Ectodermal cell (in vitro differentiated cells): ENCODE data around the gene VPS52. TPM values are rescaled to one million over a fixed set of nuclear protein-coding genes. Genes with fewer than 3 reads are reported as not detected.

Experiments used
- H3K27ac ChIP-seq: 2 replicates; pipeline ENCODE4 v1.7.0; 2013; ENCODE audit warnings: mild to moderate bottlenecking, low read depth, low read length; ENCODE audit not compliant: insufficient read depth, poor library complexity, severe bottlenecking
- H3K27me3 ChIP-seq: 2 replicates; pipeline ENCODE4 v1.7.0; 2013; ENCODE audit warnings: mild to moderate bottlenecking, low read length; ENCODE audit not compliant: insufficient read depth, control insufficient read depth, poor library complexity, severe bottlenecking
- H3K36me3 ChIP-seq: one replicate; pipeline ENCODE4 v1.7.0; 2013; ENCODE audit warnings: low read length; ENCODE audit not compliant: control insufficient read depth, insufficient read depth
- H3K4me1 ChIP-seq: one replicate; pipeline ENCODE4 v1.7.0; 2013; ENCODE audit warnings: low read length; ENCODE audit not compliant: control insufficient read depth, insufficient read depth
- H3K4me3 ChIP-seq: 2 replicates; pipeline ENCODE4 v1.7.0; 2013; ENCODE audit warnings: low read depth, low read length, control low read depth; ENCODE audit not compliant: insufficient read depth
- H3K9me3 ChIP-seq: 2 replicates; pipeline ENCODE4 v1.7.0; 2013; ENCODE audit warnings: mild to moderate bottlenecking, low read length, moderate library complexity; ENCODE audit not compliant: control insufficient read depth
- WGBS, 2 experiments: methylation state at CpG; one replicate each; pipeline ENCODE4 v1.1.7; 2013; ENCODE audit warnings: missing lambda C conversion rate in 2 of 2; 5-methylcytosine and 5-hydroxymethylcytosine counted together
- polyA plus RNA-seq, 4 experiments: library from polyadenylated mRNA; stranded (reverse); fragments of 50-300 nt; gene quantifications; one replicate each; pipeline ENCODE4 v1.2.3, GENCODE V29; 2013

VPS52 gene, protein sequence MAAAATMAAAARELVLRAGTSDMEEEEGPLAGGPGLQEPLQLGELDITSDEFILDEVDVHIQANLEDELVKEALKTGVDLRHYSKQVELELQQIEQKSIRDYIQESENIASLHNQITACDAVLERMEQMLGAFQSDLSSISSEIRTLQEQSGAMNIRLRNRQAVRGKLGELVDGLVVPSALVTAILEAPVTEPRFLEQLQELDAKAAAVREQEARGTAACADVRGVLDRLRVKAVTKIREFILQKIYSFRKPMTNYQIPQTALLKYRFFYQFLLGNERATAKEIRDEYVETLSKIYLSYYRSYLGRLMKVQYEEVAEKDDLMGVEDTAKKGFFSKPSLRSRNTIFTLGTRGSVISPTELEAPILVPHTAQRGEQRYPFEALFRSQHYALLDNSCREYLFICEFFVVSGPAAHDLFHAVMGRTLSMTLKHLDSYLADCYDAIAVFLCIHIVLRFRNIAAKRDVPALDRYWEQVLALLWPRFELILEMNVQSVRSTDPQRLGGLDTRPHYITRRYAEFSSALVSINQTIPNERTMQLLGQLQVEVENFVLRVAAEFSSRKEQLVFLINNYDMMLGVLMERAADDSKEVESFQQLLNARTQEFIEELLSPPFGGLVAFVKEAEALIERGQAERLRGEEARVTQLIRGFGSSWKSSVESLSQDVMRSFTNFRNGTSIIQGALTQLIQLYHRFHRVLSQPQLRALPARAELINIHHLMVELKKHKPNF
- 58.2 TPM for polyA plus RNA-seq (2013, experiment 1 of 4)
- polyA plus RNA-seq (2013, experiment 2 of 4) = 59.1 TPM
- polyA plus RNA-seq (2013, experiment 3 of 4) = 54.7 TPM
- polyA plus RNA-seq (2013, experiment 4 of 4) = 69.5 TPM

DNA sequence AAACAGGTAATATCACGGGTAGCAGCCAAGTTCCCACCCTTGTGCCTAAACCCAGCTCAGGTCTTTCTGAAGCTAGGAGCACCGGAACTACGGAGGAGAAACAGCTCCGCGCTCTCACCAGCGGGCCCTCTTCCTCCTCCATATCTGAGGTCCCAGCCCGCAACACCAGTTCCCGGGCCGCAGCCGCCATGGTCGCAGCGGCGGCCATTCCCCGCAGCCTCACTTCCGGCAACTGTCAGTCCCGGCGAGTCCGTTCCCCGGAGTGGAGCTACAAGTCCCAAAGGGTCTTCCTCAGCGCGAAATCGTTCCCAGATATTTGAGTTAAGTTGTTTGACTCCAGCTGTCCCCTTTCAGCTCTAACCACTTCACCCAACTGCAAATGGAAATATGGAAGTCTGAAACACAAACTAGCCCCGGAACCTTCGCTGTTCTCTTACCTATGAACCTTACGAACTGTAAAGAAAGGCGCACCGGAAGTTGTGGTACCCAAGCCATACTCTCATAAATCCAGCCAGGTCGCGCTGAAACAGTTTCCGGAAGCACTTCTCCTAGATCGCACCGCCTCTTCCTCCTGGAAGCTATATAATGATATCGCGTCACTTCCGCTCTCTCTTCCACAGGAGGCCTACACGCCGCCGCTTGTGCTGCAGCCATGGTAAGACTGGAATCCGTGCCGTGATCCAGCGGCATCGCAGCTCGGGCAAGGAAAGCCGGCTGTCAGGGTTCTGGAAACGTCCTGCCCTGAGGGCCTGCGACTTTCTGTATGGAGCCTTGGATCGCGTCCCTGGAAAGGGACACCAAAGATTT, at the start of gene VPS52, which contains the start of gene RPS18:
Gene VPS52 (minus strand): TSS at position 409 of the 807 bp plus-strand sequence. CDS start 201 bp downstream, at position 208.
Gene RPS18 (plus strand): TSS at position 608 of the 807 bp plus-strand sequence. CDS start 45 bp downstream, at position 653.
- peak within 1 kb of the TSS; percentile 99 for H3K4me3 ChIP-seq
- H3K36me3 ChIP-seq = peaks cover 43% of the 10 kb centered on the region
- WGBS, 2 experiments = 0% methylated on average over 48 of the region's 48 CpGs
- no peaks in the 10 kb centered on the region for H3K27me3 ChIP-seq
- H3K27ac ChIP-seq = peak within 1 kb of the TSS; percentile 90
- H3K9me3 ChIP-seq = no peaks in the 10 kb centered on the region
- peaks cover 26% of the 10 kb centered on the region for H3K4me1 ChIP-seq

DNA sequence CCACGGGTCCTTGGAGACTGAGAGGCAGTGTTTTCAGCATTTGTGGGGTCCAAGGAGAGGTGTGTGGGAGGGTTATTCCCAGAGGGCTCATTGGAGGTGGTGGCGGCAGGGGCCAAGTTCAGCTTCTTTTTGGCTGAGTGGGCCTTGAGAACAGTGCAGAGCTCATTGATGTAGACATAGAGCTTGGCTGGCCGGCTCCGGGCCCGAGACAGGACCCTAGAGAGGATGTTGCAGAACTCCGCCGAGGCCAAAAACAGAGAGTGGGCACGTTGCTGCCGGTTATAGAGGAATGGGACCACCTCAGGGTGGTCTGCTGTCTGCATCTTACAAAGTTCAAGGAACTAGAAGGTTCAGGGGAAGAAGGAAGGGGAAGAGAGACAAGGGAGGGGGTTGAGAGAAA, 49.6 kb upstream of the VPS52 start:
- H3K27ac ChIP-seq = no peak overlapping the region
- WGBS, 2 experiments = 88 to 92% methylated on average over 9 of the region's 9 CpGs
- H3K4me1 ChIP-seq = peaks cover 36% of the 10 kb centered on the region
- no peaks in the 10 kb centered on the region for H3K9me3 ChIP-seq
- H3K36me3 ChIP-seq = peaks cover 26% of the 10 kb centered on the region
- H3K4me3 ChIP-seq = no peak overlapping the region
- H3K27me3 ChIP-seq = no peaks in the 10 kb centered on the region

DNA sequence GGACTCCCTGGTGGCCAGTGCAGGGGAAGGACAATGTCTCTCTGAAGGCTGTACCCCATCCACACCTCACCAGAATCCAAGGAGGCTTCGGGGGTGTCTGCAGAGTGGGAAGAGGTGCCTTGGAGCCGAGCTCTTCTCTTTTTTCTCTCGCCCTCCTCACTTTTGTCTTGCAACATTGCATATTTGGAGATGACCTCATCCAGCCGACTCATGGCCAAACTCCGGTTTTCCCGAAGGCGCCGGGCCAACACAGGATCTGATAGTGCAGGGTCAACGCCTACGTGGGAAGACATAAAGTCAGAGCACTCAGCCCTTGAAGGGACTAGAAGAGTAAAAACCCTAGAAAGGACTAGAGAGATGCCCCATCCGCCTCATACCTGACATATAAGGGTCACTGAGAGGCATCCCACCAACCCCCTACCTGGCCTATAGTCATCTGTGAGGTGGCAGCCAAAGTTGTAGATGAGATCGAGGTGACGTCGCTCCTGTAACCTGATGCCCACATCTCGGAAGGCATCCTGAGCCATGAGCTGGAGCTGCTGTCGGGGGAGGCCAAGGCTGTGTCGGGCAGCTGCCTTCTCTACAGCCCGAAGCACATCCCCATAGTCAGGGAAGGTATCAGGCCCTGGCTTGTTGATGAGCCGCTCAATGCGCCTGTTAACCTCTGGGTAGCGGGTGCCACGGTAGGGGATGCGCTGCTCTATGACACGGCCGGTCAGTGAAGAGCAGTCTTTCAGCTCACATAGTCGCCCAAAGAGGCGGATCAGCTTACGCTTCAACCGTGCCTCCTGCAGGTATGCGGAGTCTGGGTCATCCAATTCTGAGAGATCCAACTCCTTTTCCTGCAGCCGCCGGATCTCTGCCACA, 48.9 kb upstream of the VPS52 start:
- Histone ChIP-seq H3K27ac (no peak overlapping the region), H3K9me3 (no peaks in the 10 kb centered on the region), H3K36me3 (peaks cover 26% of the 10 kb centered on the region), H3K4me3 (no peak overlapping the region), H3K27me3 (no peaks in the 10 kb centered on the region), H3K4me1 (peaks cover 36% of the 10 kb centered on the region)
- WGBS, 2 experiments = 88 to 91% methylated on average over 32 of the region's 32 CpGs

DNA sequence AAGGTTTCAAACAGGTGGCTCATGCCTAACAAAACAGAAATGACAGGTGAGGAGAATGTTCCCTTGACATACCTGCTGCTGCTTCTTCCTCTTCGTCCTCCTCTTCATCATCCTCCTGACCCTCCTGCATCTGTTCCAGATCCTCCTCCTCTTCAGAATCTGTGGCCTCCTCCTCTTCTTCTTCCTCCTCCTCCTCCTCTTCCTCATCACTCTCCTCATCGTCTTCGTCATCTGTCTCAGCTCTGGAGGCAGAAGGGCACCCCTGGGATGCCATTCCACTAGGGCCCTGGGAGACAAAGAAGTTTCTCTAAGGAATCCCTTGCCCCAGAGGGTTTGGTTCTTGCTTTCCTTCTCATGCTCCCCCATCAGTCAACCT, 48.3 kb upstream of the VPS52 start:
- Histone ChIP-seq H3K27me3 (no peaks in the 10 kb centered on the region), H3K36me3 (peaks cover 26% of the 10 kb centered on the region), H3K27ac (no peak overlapping the region), H3K4me3 (no peak overlapping the region), H3K9me3 (no peaks in the 10 kb centered on the region), H3K4me1 (peaks cover 36% of the 10 kb centered on the region)
- 94 to 97% methylated on average over 3 of the region's 3 CpGs for WGBS, 2 experiments

DNA sequence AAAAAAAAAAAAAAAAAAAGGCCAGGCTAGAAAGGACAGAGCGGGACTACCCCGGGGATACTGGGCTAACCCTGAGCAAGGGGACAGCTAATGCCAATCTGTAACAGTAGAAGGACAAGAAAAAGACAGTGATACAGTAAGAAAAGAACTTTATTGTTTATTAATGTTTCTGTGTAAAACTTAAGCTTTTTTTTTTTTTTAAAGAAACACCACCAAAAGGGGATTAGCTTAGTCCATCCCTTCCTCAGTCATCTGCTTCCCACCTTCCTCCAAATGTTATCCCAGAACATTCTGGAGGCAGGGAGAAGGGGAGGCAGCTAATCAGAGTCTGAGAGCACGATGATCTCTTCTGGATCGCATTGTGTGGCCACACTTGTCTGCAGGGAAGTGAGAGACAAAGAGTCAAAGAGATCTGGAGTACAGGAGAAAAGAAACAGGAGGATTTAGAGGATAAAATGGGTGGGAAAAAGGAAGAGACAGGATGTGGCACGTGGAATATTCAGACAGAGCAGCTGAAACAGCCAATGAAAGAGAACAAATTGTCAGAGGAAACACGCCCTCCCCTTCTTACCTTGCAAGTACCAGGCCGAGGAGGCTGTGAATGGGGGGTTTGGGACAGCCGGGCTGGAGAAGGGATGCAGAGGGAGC, 46.9 kb upstream of the VPS52 start:
- Histone ChIP-seq H3K27me3 (no peaks in the 10 kb centered on the region), H3K4me1 (peaks cover 39% of the 10 kb centered on the region), H3K9me3 (no peaks in the 10 kb centered on the region), H3K4me3 (peak overlapping the region; percentile 59), H3K27ac (peak overlapping the region; percentile 85), H3K36me3 (peaks cover 26% of the 10 kb centered on the region)
- WGBS, 2 experiments = 71 to 79% methylated on average over 8 of the region's 8 CpGs

DNA sequence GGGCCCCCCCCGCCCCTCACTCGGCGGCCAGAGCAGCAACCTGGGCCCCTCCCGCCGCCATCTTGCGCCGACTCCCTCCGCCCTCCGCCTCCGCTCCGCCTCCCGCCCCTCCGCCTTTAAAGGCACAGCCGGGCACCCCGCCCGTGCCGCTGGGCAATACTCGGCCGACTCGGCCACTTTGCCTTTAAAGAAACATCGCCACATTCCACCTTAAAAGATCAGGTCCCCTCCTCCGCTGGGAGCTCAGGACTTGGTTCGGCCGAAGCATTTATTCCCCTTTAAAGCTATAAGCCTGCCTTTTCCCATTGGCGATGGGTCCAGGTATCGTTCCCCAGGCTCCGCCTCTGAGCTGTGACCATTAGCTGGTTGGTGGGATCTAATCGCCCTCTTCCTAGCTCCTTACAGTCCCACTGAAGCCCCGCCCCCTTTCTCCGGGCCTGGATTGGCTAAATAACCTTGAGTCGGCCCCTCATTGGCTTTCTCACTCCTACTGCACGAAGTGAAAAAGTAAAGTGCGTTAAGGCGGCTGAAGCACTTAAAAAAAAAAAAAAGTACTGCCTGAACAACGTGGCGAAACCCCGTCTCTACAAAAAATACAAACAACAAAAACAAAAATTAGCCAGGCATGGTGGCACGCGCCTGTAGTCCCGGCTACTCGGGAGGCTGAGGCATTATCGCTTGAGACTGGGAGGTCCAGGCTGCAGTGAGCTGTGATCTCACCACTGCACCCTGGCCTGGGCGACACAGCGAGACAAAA, 46.2 kb upstream of the VPS52 start, which contains the start of gene ZBTB22:
Gene ZBTB22 (minus strand): TSS at position 76 of the 757 bp plus-strand sequence. CDS start 828 bp downstream, outside the sequence.
- peak within 1 kb of the TSS; percentile 85 for H3K27ac ChIP-seq
- H3K4me3 ChIP-seq = peak within 1 kb of the TSS; percentile 59
- WGBS, 2 experiments = 1 to 2% methylated on average over 44 of the region's 44 CpGs
- peaks cover 26% of the 10 kb centered on the region for H3K36me3 ChIP-seq
- peaks cover 6% of the 10 kb centered on the region for H3K27me3 ChIP-seq
- H3K9me3 ChIP-seq = no peaks in the 10 kb centered on the region
- H3K4me1 ChIP-seq = peaks cover 39% of the 10 kb centered on the region

DNA sequence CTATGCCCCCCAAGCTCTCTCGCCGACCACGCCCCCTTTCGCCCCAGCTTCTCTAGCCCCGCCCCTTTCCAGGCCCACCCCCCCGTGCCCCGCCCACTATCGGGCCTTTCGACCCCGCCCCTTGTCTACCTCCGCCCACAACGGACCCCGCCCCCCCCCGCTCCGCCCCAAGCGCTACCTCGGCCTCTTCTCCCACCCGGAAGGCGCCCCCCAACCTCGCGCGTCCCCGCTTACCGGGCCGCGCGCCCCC, 45.7 kb upstream of the VPS52 start:
- 0% methylated on average over 20 to 24 of the region's 27 CpGs for WGBS, 2 experiments

DNA sequence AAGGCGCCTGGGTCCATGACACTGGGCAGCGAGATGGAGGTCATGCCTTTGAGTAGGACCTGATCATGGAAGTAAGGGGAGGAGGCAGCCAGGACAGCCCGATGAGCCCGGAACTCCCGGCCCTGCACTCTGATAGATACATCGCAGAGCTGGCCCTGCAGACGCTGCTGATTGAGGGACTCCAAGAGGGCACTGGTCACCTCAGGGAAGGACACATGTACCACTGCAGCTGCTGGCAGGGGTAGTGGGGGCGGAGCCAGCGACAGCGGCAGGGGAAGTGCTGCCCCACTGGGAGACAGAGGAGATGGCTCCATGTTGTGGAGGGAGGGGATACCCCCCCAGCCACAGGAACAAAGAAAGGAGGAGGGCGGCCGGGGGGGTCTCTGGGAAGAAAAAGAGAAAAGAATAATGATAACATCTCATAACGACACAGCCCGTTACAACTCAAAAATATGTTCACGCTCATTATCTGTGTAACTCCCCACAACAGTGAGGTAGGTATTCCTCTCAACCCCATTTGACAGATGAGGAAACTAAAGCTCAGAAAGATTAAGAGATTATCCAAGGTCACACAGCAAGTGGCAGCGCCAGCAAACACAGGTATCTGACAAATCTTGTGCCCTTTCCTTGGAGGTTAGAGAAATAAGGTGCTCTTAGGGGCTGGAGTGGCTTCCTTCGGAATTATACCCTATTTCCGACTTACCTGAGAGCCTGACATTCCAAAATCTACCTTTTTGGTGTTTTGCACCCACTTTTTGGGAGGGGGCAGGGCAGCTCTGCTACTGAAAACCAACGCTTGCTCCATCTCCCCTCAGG, 45.1 kb upstream of the VPS52 start:
- no peak overlapping the region for H3K27ac ChIP-seq
- H3K4me1 ChIP-seq = peaks cover 40% of the 10 kb centered on the region
- 76 to 79% methylated on average over 17 to 19 of the region's 19 CpGs for WGBS, 2 experiments
- H3K27me3 ChIP-seq = peaks cover 16% of the 10 kb centered on the region
- peak overlapping the region; percentile 59 for H3K4me3 ChIP-seq
- H3K9me3 ChIP-seq = no peaks in the 10 kb centered on the region
- peaks cover 26% of the 10 kb centered on the region for H3K36me3 ChIP-seq

More for the DNA sequence above, 45.7 kb upstream of the VPS52 start:
- Histone ChIP-seq H3K9me3 (no peaks in the 10 kb centered on the region), H3K4me3 (peak overlapping the region; percentile 59), H3K27ac (no peak overlapping the region), H3K36me3 (peaks cover 26% of the 10 kb centered on the region), H3K4me1 (peaks cover 43% of the 10 kb centered on the region), H3K27me3 (peaks cover 11% of the 10 kb centered on the region)
